Naive thymus-derived CD4-positive, alpha-beta T cell (primary cell): ENCODE measurements around the gene ALDH3B2. TPM values are rescaled to one million over a fixed set of nuclear protein-coding genes. Genes with fewer than 3 reads are reported as not detected.
A peak's percentile ranks its signal among the peaks of the same experiment; 100 is the strongest.
"Not testable (repeated sequence)": the region's sequence is repeated elsewhere in the genome, so short reads cannot be mapped to it uniquely, and the experiment has no call there.

Experiments used
- ATAC-seq: fragments of 150-1000 bp; cut with Tn5 transposase; 2 replicates; pipeline ENCODE4 v1.10.0; 2021; ENCODE audit warnings: mild to moderate bottlenecking, moderate library complexity
- CTCF ChIA-PET: fragments of 350-600 bp; sonication (Branson Sonifier 250); formaldehyde crosslinking; loops from one replicate; lab custom pipeline; 2021; ENCODE audit warnings: antibody characterized with exemption; lab: Charles Lee
- POLR2A ChIA-PET: fragments of 350-600 bp; sonication (Branson Sonifier 250); formaldehyde crosslinking; loops from one replicate; lab custom pipeline; 2021; ENCODE audit warnings: antibody characterized with exemption, inconsistent platforms; lab: Charles Lee
- DNase-seq, 9 donors: peaks; one replicate each; pipeline versions ENCODE4 v3.0.0 to v3.0.0-alpha.2; 2020 to 2022; ENCODE audit warnings: mixed read lengths in 1 of 9
- H3K27ac ChIP-seq: one replicate; pipeline ENCODE4 v1.7.0; 2013; ENCODE audit warnings: mild to moderate bottlenecking, low read depth, low read length, moderate library complexity
- H3K27me3 ChIP-seq, 2 donors: one replicate each; pipeline ENCODE4 v1.7.0; 2013; ENCODE audit warnings: low read length in 2 of 2, mild to moderate bottlenecking in 2 of 2, moderate library complexity in 2 of 2; ENCODE audit not compliant: control insufficient read depth in 2 of 2, insufficient read depth in 2 of 2
- H3K36me3 ChIP-seq, 3 experiments: 1 replicate in 2 of 3; 2 replicates in 1 of 3; pipeline ENCODE4 v1.7.0; 2013; ENCODE audit warnings: low read length in 3 of 3, mild to moderate bottlenecking in 3 of 3, moderate library complexity in 1 of 3; ENCODE audit not compliant: insufficient read depth in 3 of 3, control insufficient read depth in 2 of 3
- H3K4me1 ChIP-seq, 2 donors: one replicate each; pipeline ENCODE4 v1.7.0; 2013; ENCODE audit warnings: low read length in 2 of 2, mild to moderate bottlenecking in 2 of 2, moderate library complexity in 1 of 2; ENCODE audit not compliant: control insufficient read depth in 2 of 2, insufficient read depth in 2 of 2
- H3K4me3 ChIP-seq: 2 replicates; pipeline ENCODE4 v1.7.0; 2013; ENCODE audit warnings: mild to moderate bottlenecking, low read length
- H3K9me3 ChIP-seq, 3 experiments: 1 replicate in 2 of 3; 2 replicates in 1 of 3; pipeline ENCODE4 v1.7.0; 2013; ENCODE audit warnings: low read length in 3 of 3; ENCODE audit not compliant: control insufficient read depth in 2 of 3
- H3K27ac Mint-ChIP-seq, 9 donors: one replicate each; pipeline ENCODE4 v1.8.0; 2020 to 2022; ENCODE audit warnings: mixed read lengths in 9 of 9, mild to moderate bottlenecking in 8 of 9, moderate library complexity in 5 of 9, inconsistent platforms in 2 of 9
- H3K27me3 Mint-ChIP-seq, 5 donors: one replicate each; pipeline ENCODE4 v1.8.0; 2021 to 2022; ENCODE audit warnings: mixed read lengths in 5 of 5, mild to moderate bottlenecking in 1 of 5
- H3K36me3 Mint-ChIP-seq, 5 donors: one replicate each; pipeline ENCODE4 v1.8.0; 2020 to 2022; ENCODE audit warnings: mixed read lengths in 5 of 5, mild to moderate bottlenecking in 3 of 5, inconsistent platforms in 1 of 5
- H3K4me1 Mint-ChIP-seq, 7 donors: one replicate each; pipeline ENCODE4 v1.8.0; 2020 to 2022; ENCODE audit warnings: mixed read lengths in 7 of 7, mild to moderate bottlenecking in 3 of 7, inconsistent platforms in 1 of 7
- H3K4me3 Mint-ChIP-seq, 10 donors: one replicate each; pipeline ENCODE4 v1.8.0; 2020 to 2022; ENCODE audit warnings: mild to moderate bottlenecking in 10 of 10, mixed read lengths in 10 of 10, moderate library complexity in 6 of 10, inconsistent platforms in 2 of 10
- H3K9me3 Mint-ChIP-seq, 11 donors: one replicate each; pipeline ENCODE4 v1.8.0; 2020 to 2022; ENCODE audit warnings: mixed read lengths in 11 of 11, mild to moderate bottlenecking in 4 of 11, inconsistent platforms in 1 of 11, moderate library complexity in 1 of 11
- intact Hi-C, 2 donors: fragments of 100-400 bp; cut with micrococcal nuclease; formaldehyde crosslinking; loops; one replicate each; pipeline ENCODE4 v1.15.1; 2023
- polyA plus RNA-seq, 2 donors: library from polyadenylated mRNA; unstranded; fragments of 300-500 nt; fragmentation: Illumina TruSeq; gene quantifications; one replicate each; pipeline ENCODE4 v1.2.3, GENCODE V29; 2021
- total RNA-seq, 6 experiments: library from RNA in 5 of 6; stranded (reverse) in 5 of 6; gene quantifications; 1 replicate in 5 of 6; 2 replicates in 1 of 6; pipeline ENCODE4 v1.2.3 and lab custom pipeline; 2021 to 2026

ALDH3B2 gene
- total and polyA plus RNA-seq, 7 experiments from 2014 or later: not detected

- no peak for DNase-seq
- H3K4me3 Mint-ChIP-seq: no peak overlapping the region
- ChIA-PET POLR2A (interaction anchor here (1.2 kb wide), 1 partner anchor 9 kb away, joined by 3 read pairs; no protein-coding TSS in a partner anchor), CTCF (interaction anchor here (1.1 to 2.4 kb wide), 5 partner anchors 9 to 32 kb away, joined by 3 to 13 read pairs (median 3); no protein-coding TSS in a partner anchor)
- peaks cover 5 to 18% (median 10%) of the 10 kb centered on the region in 7 donors for H3K4me1 Mint-ChIP-seq
- H3K36me3 ChIP-seq: no peaks in the 10 kb centered on the region
- H3K36me3 Mint-ChIP-seq: no peaks in the 10 kb centered on the region
- no peaks in the 10 kb centered on the region for H3K9me3 Mint-ChIP-seq
- H3K27ac Mint-ChIP-seq: peak overlapping the region in 2 of 9 donors; percentile 45 to 60
- H3K27me3 ChIP-seq: no peaks in the 10 kb centered on the region
- no peaks in the 10 kb centered on the region for H3K27me3 Mint-ChIP-seq
- intact Hi-C loops: loop anchor here in 1 of 2 donors (5.0 kb wide), 1 partner anchor 85 kb away; no protein-coding TSS in a partner anchor
- ATAC-seq: no peak
- no peak overlapping the region for H3K27ac ChIP-seq
- H3K4me1 ChIP-seq: peaks cover 8 to 9% of the 10 kb centered on the region in 2 donors
- no peak overlapping the region for H3K4me3 ChIP-seq
- H3K9me3 ChIP-seq: no peaks in the 10 kb centered on the region
Observed at GRCh38 chr11:67627441-67627811, 47.0 kb downstream of the ALDH3B2 start.

GRCh38 chr11:67626970-67627369, 47.5 kb downstream of the ALDH3B2 start:
- CTCF ChIA-PET: interaction anchor here (1.2 to 1.5 kb wide), 4 partner anchors 9 to 25 kb away, joined by 3 to 8 read pairs (median 3); no protein-coding TSS in a partner anchor
- Mint-ChIP-seq H3K4me3 (no peak overlapping the region), H3K4me1 (peaks cover 5 to 18% (median 10%) of the 10 kb centered on the region in 7 donors)

GRCh38 chr11:67626131-67626833, 48.1 kb downstream of the ALDH3B2 start:
- H3K36me3 Mint-ChIP-seq, H3K36me3 ChIP-seq, H3K4me3 ChIP-seq, H3K27me3 Mint-ChIP-seq, H3K4me3 Mint-ChIP-seq, H3K9me3 ChIP-seq, H3K4me1 ChIP-seq, H3K27me3 ChIP-seq, ATAC-seq, H3K27ac ChIP-seq, H3K9me3 Mint-ChIP-seq: not testable (repeated sequence)
- peaks cover 5 to 18% (median 10%) of the 10 kb centered on the region in 7 donors for H3K4me1 Mint-ChIP-seq
- DNase-seq: peak in 1 of 9 donors; percentile 4
- ChIA-PET POLR2A (interaction anchor here (0.9 kb wide), 1 partner anchor 12 kb away, joined by 3 read pairs; no protein-coding TSS in a partner anchor), CTCF (interaction anchor here (1.2 to 1.5 kb wide), 4 partner anchors 8 to 25 kb away, joined by 3 to 8 read pairs (median 3); no protein-coding TSS in a partner anchor)
- peak overlapping the region in 2 of 9 donors; percentile 48 to 57 for H3K27ac Mint-ChIP-seq
- intact Hi-C loops: loop anchor here in 1 of 2 donors (5.0 kb wide), 1 partner anchor 86 kb away; no protein-coding TSS in a partner anchor

More at GRCh38 chr11:67626970-67627369, 47.5 kb downstream of the ALDH3B2 start:
- peak in 1 of 9 donors; percentile 6 for DNase-seq
- H3K27ac ChIP-seq: no peak overlapping the region
- Mint-ChIP-seq H3K27ac (peak overlapping the region in 2 of 9 donors; percentile 48 to 57), H3K27me3 (no peaks in the 10 kb centered on the region), H3K9me3 (no peaks in the 10 kb centered on the region), H3K36me3 (no peaks in the 10 kb centered on the region)
- H3K27me3 ChIP-seq: no peaks in the 10 kb centered on the region
- intact Hi-C loops: loop anchor here in 1 of 2 donors (5.0 kb wide), 1 partner anchor 85 kb away; no protein-coding TSS in a partner anchor
- peaks cover 8 to 9% of the 10 kb centered on the region in 2 donors for H3K4me1 ChIP-seq
- POLR2A ChIA-PET: interaction anchor here (0.9 to 1.2 kb wide), 2 partner anchors 9 to 13 kb away, joined by 3 read pairs; no protein-coding TSS in a partner anchor
- H3K36me3 ChIP-seq: no peaks in the 10 kb centered on the region
- no peak overlapping the region for H3K4me3 ChIP-seq
- ATAC-seq: no peak
- no peaks in the 10 kb centered on the region for H3K9me3 ChIP-seq

DNA sequence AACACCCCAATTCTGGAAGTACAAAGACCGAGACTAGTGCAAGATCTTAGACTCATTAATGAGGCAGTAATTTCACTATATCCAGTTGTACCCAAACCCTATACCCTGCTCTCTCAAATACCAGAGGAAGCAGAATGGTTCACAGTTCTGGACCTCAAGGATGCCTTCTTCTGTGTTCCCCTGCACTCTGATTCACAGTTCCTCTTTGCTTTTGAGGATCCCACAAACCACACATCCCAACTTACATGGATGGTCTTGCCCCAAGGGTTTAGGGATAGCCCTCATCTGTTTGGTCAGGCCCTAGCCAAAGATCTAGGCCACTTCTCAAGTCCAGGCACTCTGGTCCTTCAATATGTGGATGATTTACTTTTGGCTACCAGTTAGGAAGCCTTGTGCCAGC, 50.6 kb downstream of the ALDH3B2 start:
- ATAC-seq, intact Hi-C loops, H3K4me1 ChIP-seq: not testable (repeated sequence)

GRCh38 chr11:67622905-67623304, 51.5 kb downstream of the ALDH3B2 start:
- H3K4me3 ChIP-seq, POLR2A ChIA-PET, intact Hi-C loops, H3K27me3 Mint-ChIP-seq, H3K27ac ChIP-seq, ATAC-seq, H3K27ac Mint-ChIP-seq, CTCF ChIA-PET, H3K36me3 ChIP-seq, H3K27me3 ChIP-seq, H3K36me3 Mint-ChIP-seq, H3K9me3 Mint-ChIP-seq, H3K9me3 ChIP-seq, H3K4me3 Mint-ChIP-seq, H3K4me1 ChIP-seq: not testable (repeated sequence)
- DNase-seq: peak in 1 of 9 donors; percentile 4
- H3K4me1 Mint-ChIP-seq: peaks cover 2 to 12% (median 6%) of the 10 kb centered on the region in 7 donors

More for the DNA sequence above, 50.6 kb downstream of the ALDH3B2 start:
- DNase-seq, H3K27me3 ChIP-seq, H3K4me3 Mint-ChIP-seq, H3K27ac Mint-ChIP-seq, H3K4me1 Mint-ChIP-seq, H3K27ac ChIP-seq, H3K36me3 Mint-ChIP-seq, H3K36me3 ChIP-seq, H3K9me3 ChIP-seq, H3K27me3 Mint-ChIP-seq, CTCF ChIA-PET, POLR2A ChIA-PET, H3K4me3 ChIP-seq, H3K9me3 Mint-ChIP-seq: not testable (repeated sequence)

GRCh38 chr11:67621928-67622327, 52.5 kb downstream of the ALDH3B2 start:
- ATAC-seq, H3K27me3 Mint-ChIP-seq, H3K9me3 Mint-ChIP-seq, H3K4me3 ChIP-seq, H3K4me1 ChIP-seq, H3K4me3 Mint-ChIP-seq, intact Hi-C loops, CTCF ChIA-PET, H3K9me3 ChIP-seq, H3K27ac ChIP-seq, H3K36me3 Mint-ChIP-seq, H3K36me3 ChIP-seq, H3K27ac Mint-ChIP-seq, DNase-seq, H3K27me3 ChIP-seq: not testable (repeated sequence)
- peaks cover 7 to 17% (median 12%) of the 10 kb centered on the region in 7 donors for H3K4me1 Mint-ChIP-seq
- POLR2A ChIA-PET: interaction anchor here (0.6 kb wide), 1 partner anchor 416 kb away, joined by 3 read pairs; no protein-coding TSS in a partner anchor
